H54 (cell line): ENCODE data around the gene TBC1D24.

Experiments
- DNase-seq: peaks from one replicate; pipeline ENCODE4 v3.0.0; 2011; ENCODE audit warnings: low spot score, mixed read lengths; ENCODE audit not compliant: insufficient read length
- FAIRE-seq: peaks from 3 replicates; lab custom pipeline; 2011; peaks lifted over from hg19 to GRCh38; lab: Jason Lieb, UNC
- POLR2A ChIP-seq: IDR thresholded peaks from 2 replicates; pipeline ENCODE4 v1.6.1; 2011; ENCODE audit warnings: low read depth, mild to moderate bottlenecking, low read length

The TBC1D24 gene

DNA sequence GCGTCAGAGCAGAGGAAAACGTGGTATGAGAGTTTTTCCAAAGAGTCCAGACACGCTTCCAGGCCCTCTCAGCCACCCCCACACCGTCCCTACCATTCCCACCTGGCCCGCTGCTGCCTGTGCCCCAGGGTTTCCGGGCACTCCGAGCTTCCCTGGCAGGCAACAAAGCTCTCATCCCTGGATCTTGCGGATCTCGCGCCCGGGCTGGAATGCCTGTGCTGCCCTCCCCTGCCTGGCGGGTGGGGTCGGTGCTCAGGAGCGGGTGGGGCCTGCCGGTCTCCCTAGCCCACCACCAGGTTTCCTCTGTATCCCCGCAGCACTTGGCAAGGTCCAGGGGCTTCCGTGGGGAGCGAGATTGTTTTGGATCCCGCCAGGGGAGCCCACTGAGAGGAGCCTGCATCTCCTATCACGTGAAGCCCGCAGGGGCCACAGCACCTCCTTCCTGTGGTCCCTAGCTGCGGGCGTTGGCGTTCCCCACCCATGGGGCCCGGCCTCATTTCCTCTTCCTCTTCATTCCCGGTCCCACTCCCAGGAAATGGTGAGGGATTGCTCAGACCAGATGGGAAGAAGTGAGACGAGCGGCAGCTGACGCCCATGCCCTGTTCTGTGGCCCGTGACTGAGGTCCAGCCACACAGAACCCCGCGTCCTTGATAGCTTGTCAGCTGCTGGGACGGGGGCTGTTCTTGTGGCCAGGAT lies 11.0 kb downstream of the TBC1D24 start:
- TF ChIP-seq POLR2A: no peak
- FAIRE-seq (no peak), DNase-seq (no peak)

GRCh38 chr16:2486645-2487516 lies 12.0 kb downstream of the TBC1D24 start:
- FAIRE-seq: no peak
- no peak for DNase-seq
- no peak for TF ChIP-seq POLR2A

- FAIRE-seq (no peak), DNase-seq (no peak)
- no peak for TF ChIP-seq POLR2A
Observed at GRCh38 chr16:2487517-2487842, 12.6 kb downstream of the TBC1D24 start.

DNA sequence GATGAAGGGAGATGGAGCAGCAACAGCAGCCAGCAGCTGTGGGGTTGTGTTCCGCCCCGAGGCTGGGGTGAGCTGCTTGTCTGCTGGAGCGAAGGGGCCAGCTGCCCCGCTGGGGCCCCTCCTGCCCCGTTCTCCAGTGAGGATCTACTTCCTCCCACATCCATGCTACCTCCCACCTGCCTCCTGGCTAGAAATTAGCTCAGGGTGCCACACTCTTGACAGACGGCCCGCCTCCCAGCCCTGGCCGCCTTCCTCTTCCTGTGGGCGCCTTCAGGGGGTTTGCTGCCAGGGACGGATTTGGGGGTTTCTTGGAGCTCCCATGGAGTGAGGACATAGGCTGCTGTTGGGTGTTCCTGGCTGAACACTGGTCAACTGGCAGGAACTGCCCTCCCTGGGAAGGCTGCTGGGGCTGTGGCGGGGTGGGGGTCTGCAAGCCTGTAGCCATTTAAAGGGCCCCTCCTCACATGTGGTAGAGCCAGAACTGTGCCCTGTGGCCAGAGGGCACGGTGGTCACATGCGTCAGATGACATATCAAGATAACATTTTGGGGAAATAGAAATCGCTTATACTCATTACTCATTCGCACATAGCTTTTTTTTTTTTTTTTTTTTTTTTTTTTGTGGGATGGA lies 13.1 kb downstream of the TBC1D24 start:
- no peak for TF ChIP-seq POLR2A
- FAIRE-seq: no peak

GRCh38 chr16:2489581-2489980 lies 14.7 kb downstream of the TBC1D24 start:
- no peak for DNase-seq
- TF ChIP-seq POLR2A: no peak
- FAIRE-seq: no peak

More for the DNA sequence above, 13.1 kb downstream of the TBC1D24 start:
- DNase-seq: no peak

DNA sequence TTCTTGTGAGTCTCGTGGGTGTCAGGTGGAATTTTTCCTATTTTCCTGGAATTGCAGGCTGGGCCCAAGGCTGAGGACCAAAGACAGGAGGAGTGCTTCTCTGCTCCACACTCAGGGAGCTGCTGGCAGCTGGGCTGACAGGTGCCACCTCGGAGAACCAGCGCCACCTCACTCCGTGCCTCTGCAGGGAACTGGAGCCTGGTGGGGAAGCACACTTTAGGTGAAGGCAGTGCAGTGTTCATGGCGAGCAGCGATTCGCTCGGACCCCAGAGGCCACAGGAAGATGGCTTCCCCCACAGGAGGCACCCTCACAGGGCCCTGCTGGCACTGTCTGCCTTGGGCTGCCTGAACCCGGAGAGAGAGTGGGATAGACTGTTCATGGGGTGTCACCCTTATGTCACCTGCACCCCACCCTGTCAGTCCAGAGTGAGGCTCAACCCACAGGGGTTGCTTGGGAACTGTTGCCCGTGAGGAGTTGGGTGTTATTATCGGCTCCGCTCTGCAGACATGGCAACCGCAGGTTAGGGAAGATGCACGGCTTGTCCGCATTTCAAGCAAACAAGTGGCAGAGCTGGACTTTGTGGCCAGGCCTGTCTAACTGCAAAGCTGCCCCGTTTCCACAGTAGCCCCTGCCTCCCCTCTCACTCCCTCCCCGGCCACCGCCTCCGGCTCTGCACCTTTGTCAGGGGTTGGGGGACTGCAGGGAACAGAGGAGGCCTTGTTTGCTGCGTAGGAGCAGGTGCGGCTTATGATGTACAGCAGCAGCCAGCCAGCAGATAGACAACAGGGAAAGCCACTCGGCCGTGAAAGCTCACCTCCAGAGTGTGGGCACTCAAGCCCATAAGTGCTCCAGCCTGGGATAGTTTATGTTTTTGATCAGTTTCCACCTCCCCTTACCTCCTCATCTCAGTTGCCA lies 15.5 kb downstream of the TBC1D24 start:
- TF ChIP-seq POLR2A: no peak
- FAIRE-seq: no peak
- no peak for DNase-seq

- FAIRE-seq: no peak
- TF ChIP-seq POLR2A: no peak
Observed at GRCh38 chr16:2492292-2492691, 17.4 kb downstream of the TBC1D24 start.

DNA sequence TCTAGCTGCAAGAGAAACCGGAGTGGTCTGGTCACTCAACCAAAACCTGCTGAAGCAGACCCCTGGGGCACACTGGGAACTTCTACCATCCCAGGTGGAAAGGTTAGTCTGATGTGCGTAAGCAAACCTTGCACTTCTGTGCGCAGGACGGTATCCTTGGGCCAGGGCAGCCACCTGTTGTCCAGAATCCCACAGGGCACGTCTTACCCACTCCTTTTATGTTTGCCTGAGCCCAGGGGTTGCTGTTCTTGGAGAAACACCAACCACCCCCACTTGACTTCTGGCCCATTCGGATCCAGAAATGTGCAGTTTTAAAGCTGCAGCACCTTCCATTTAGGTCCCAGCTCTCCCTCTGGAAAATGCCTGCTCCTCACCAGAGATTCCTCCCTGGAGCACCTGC lies 18.7 kb downstream of the TBC1D24 start:
- FAIRE-seq: no peak
- TF ChIP-seq POLR2A: no peak
- no peak for DNase-seq

More at GRCh38 chr16:2492292-2492691, 17.4 kb downstream of the TBC1D24 start:
- DNase-seq: no peak

GRCh38 chr16:2494616-2495015 lies 19.7 kb downstream of the TBC1D24 start:
- FAIRE-seq: no peak
- no peak for TF ChIP-seq POLR2A
- DNase-seq: no peak

DNA sequence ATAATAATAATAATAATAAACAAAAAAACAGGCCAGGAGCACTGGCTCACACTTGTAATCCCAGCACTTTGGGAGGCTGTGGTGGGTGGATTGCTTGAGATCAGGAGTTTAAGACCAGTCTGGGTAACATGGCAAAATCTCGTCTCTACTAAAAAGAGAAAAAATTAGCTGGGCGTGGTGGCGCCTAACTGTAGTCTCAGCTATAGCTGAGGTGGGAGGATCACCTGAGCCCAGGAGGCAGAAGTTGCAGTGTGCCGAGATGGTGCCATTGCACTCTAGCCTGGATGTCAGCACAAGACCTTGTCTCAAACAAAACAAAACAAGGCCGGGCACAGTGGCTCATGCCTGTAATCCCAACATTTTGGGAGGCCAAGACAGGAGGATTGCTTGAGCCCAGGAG lies 20.1 kb downstream of the TBC1D24 start:
- TF ChIP-seq POLR2A: no peak
- DNase-seq (no peak), FAIRE-seq (no peak)

GRCh38 chr16:2496223-2497115 lies 21.5 kb downstream of the TBC1D24 start:
- no peak for DNase-seq
- FAIRE-seq: no peak
- TF ChIP-seq POLR2A: no peak

DNA sequence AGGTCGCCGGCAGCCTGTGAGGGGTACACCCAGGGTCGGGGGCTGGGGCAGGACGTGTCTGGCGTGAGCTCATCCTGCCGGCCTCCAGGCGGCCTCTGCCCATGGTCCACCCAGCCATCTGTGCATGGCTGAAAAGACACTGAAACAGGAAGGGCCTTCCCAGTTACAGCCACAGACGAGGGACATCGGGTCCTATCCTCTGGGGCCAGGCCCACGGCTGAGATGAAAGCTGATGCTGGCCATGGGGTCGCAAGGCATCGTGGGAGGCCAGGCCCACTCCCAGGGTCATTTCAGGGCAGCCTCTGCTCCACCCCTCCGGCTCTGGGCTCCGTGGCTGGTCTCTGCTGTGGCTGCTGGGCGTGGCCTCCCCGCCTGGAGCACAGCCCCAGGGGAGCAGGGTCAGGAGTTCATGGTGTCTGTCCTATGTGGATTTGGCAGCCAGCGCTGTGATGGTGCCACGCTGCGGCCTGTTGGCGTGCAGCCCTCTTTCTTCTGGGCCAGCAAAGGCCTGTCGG lies 22.2 kb downstream of the TBC1D24 start:
- TF ChIP-seq POLR2A: no peak
- no peak for FAIRE-seq
- DNase-seq: no peak
